ENCODE results near the gene NAA15.

DNA sequence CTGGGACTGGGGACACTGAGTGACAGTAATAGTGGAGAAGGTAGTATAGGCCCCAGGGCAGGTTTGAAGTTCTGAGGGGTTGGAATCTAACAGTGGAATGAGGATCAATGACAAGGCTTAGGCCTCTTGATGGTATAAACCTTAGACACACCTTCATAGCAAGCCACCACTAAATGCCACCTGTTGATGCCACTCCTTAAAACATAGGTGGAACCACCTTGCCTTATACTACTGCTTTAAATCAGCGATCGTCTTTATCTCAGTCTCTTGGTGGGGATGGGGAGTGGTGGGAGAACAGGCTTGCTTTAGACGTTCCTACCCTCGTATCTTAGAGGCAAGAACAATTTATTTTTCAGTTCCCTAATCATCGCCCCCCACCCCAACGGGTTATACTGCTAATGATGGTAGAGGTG is 153.8 kb downstream of the NAA15 start:
- TF ChIP-seq EZH2 (IDR thresholded peaks at IDR 0.05; ENCODE audit: insufficient read depth, poor library complexity, severe bottlenecking) (no peak), EZH2phosphoT487 (IDR thresholded peaks at IDR 0.05; ENCODE audit: insufficient read depth, low read depth) (no peak)
